ENCODE data around the gene TCF7L2.

DNA sequence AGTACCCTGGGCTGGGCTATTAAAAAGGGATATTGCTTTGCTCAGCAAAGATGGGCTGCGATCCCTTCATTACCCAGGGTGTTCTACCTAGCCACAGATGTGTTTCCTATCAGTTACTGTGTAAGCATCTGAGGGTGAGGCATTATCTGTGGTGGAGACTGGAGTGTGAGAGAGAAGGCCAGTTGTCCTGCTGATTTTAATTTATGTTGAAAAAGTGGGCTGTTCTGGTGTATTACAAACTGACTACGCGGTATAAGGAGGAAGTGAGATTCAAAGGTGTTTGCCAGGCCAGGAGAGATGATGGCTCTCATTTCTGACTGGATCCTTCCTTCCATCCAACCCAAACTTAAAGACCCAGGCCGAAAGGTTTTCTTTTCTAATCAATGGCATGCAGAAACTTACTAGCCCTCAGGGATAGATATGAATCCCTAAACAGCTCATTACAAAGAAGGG is 7.6 kb downstream of the TCF7L2 start:
- TF ChIP-seq, protein P1, sequence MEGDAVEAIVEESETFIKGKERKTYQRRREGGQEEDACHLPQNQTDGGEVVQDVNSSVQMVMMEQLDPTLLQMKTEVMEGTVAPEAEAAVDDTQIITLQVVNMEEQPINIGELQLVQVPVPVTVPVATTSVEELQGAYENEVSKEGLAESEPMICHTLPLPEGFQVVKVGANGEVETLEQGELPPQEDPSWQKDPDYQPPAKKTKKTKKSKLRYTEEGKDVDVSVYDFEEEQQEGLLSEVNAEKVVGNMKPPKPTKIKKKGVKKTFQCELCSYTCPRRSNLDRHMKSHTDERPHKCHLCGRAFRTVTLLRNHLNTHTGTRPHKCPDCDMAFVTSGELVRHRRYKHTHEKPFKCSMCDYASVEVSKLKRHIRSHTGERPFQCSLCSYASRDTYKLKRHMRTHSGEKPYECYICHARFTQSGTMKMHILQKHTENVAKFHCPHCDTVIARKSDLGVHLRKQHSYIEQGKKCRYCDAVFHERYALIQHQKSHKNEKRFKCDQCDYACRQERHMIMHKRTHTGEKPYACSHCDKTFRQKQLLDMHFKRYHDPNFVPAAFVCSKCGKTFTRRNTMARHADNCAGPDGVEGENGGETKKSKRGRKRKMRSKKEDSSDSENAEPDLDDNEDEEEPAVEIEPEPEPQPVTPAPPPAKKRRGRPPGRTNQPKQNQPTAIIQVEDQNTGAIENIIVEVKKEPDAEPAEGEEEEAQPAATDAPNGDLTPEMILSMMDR (IDR thresholded peaks at IDR 0.05; ENCODE audit: low read length) = no peak
- no peak for TF ChIP-seq EZH2 (IDR thresholded peaks at IDR 0.05; ENCODE audit: borderline replicate concordance, low read length)
